H1 (cell line): ENCODE data around the gene KDM4E. TPM values are rescaled to one million over a fixed set of nuclear protein-coding genes. Genes with fewer than 3 reads are reported as not detected.

Experiments
- CTCF ChIP-seq, 3 experiments: IDR thresholded peaks; 1 replicate in 2 of 3; 2 replicates in 1 of 3; pipeline versions ENCODE4 v1.5.1 to v1.6.1; 2011; ENCODE audit warnings: low read length in 3 of 3, mild to moderate bottlenecking in 3 of 3, inconsistent platforms in 2 of 3, low read depth in 1 of 3, moderate library complexity in 1 of 3; ENCODE audit not compliant: insufficient read depth in 1 of 3; ENCODE audit errors: control extremely low read depth in 1 of 3
- EGR1 ChIP-seq: IDR thresholded peaks from 2 replicates; pipeline ENCODE4 v1.6.1; 2011; ENCODE audit warnings: low read depth, low read length, borderline replicate concordance
- EP300 ChIP-seq, 2 experiments: IDR thresholded peaks; 1 replicate in 1 of 2; 2 replicates in 1 of 2; pipeline ENCODE4 v1.6.1; 2011 to 2012; ENCODE audit warnings: low read depth in 2 of 2, low read length in 2 of 2, mild to moderate bottlenecking in 2 of 2, borderline replicate concordance in 1 of 2, inconsistent platforms in 1 of 2, moderate library complexity in 1 of 2
- FOSL1 ChIP-seq: IDR thresholded peaks from 2 replicates; pipeline ENCODE4 v1.6.1; 2011; ENCODE audit warnings: mild to moderate bottlenecking, low read depth, low read length, moderate library complexity; ENCODE audit not compliant: insufficient read depth
- HDAC2 ChIP-seq, 2 experiments: fragments of 300-600 bp in 1 of 2; sonication (generic) in 1 of 2; IDR thresholded peaks; 2 replicates each; pipeline ENCODE4 v1.6.1; 2011 to 2012; ENCODE audit warnings: low read depth in 2 of 2, low read length in 2 of 2, mild to moderate bottlenecking in 2 of 2, moderate library complexity in 2 of 2, borderline replicate concordance in 1 of 2, inconsistent platforms in 1 of 2
- JUND ChIP-seq: IDR thresholded peaks from 2 replicates; pipeline ENCODE4 v1.6.1; 2011; ENCODE audit warnings: mild to moderate bottlenecking, improper control_type of control experiment, low read length
- POLR2AphosphoS5 ChIP-seq: IDR thresholded peaks from 2 replicates; pipeline ENCODE4 v1.6.1; 2011; ENCODE audit warnings: low read depth, low read length
- POU5F1 ChIP-seq: IDR thresholded peaks from 2 replicates; pipeline ENCODE4 v1.6.1; 2011; ENCODE audit warnings: low read depth, mild to moderate bottlenecking, low read length, moderate library complexity
- RFX5 ChIP-seq: IDR thresholded peaks from 2 replicates; pipeline ENCODE4 v1.6.1; 2011; ENCODE audit warnings: low read depth, low read length, improper control_type of control experiment, borderline replicate concordance
- SIX5 ChIP-seq: IDR thresholded peaks from 2 replicates; pipeline ENCODE4 v1.6.1; 2011; ENCODE audit warnings: mild to moderate bottlenecking, low read depth, low read length
- polyA plus RNA-seq, 7 experiments: library from polyadenylated mRNA; depleted of rRNA in 3 of 7; stranded (reverse) in 5 of 7; unstranded in 2 of 7; fragments of >200 nt in 5 of 7; fragments of 200-250 nt in 2 of 7; gene quantifications; 1 replicate in 5 of 7; 2 replicates in 1 of 7; 4 replicates in 1 of 7; pipeline versions ENCODE4 v1.2.1 to v1.2.3, GENCODE V29; 2011 to 2013; ENCODE audit warnings: missing spikeins in 2 of 7, mixed read lengths in 2 of 7
- total RNA-seq: library from RNA; stranded (reverse); fragmentation: NEBNext Ultra II Directional; extraction: Animal tissue kit (Norgen Biotek cat#: 25700); gene quantifications from 2 replicates; pipeline ENCODE4 v1.2.1, GENCODE V29; 2021

The KDM4E gene
- total and polyA plus RNA-seq, 2 of the 8 experiments (the other 6 are each of a cell fraction or from before 2014, with no cell fraction given) = not detected

- TF ChIP-seq EP300 (IDR thresholded peaks at IDR 0.05; ENCODE audit: borderline replicate concordance in 1 of 2, low read depth in 2 of 2, low read length in 2 of 2) = no peak
- no peak for TF ChIP-seq POU5F1
- TF ChIP-seq POLR2AphosphoS5 = peak; percentile 55; the same call in 1 of the 2 replicates
- peak; percentile 38 to 76 (median 39) for TF ChIP-seq CTCF (IDR thresholded peaks at IDR 0.05; ENCODE audit: control extremely low read depth in 1 of 3, insufficient read depth in 1 of 3, low read depth in 1 of 3, low read length in 3 of 3)
- TF ChIP-seq RFX5 = no peak
- peak in 1 of 2 experiments; percentile 51; a peak in 1 of 4 replicates for TF ChIP-seq HDAC2 (IDR thresholded peaks at IDR 0.05; ENCODE audit: borderline replicate concordance in 1 of 2, low read depth in 2 of 2, low read length in 2 of 2)
- no peak for TF ChIP-seq EGR1
- no peak for TF ChIP-seq FOSL1
- no peak for TF ChIP-seq SIX5
- no peak for TF ChIP-seq JUND
These were observed 42.2 kb downstream of the KDM4E start (continued) for GRCh38 chr11:95067039-95067840.
